IPS DF 6.9 (cell line): ENCODE results near the gene CD33.

ENCODE experiments used
- DNase-seq: peaks from one replicate; pipeline ENCODE4 v3.0.0-alpha.2; 2013; ENCODE audit warnings: low read depth, low spot score
- H3K27ac ChIP-seq: one replicate; pipeline ENCODE4 v1.5.1; 2013; ENCODE audit warnings: low read length, control low read depth
- H3K27me3 ChIP-seq: 2 replicates; pipeline ENCODE4 v1.6.1; 2013; ENCODE audit warnings: mild to moderate bottlenecking, low read length; ENCODE audit not compliant: control insufficient read depth, insufficient read depth
- H3K36me3 ChIP-seq: 2 replicates; pipeline ENCODE4 v1.6.1; 2013; ENCODE audit warnings: low read length; ENCODE audit not compliant: control insufficient read depth, insufficient read depth
- H3K4me1 ChIP-seq: 2 replicates; pipeline ENCODE4 v1.6.1; 2013; ENCODE audit warnings: low read length; ENCODE audit not compliant: control insufficient read depth, insufficient read depth
- H3K4me3 ChIP-seq: 2 replicates; pipeline ENCODE4 v1.5.1; 2013; ENCODE audit warnings: mild to moderate bottlenecking, low read length
- H3K9me3 ChIP-seq: 2 replicates; pipeline ENCODE4 v1.6.1; 2013; ENCODE audit warnings: low read length, inconsistent platforms; ENCODE audit not compliant: control insufficient read depth, insufficient read depth
- WGBS: extraction: QIAGEN DNeasy Blood & Tissue Kit; methylation state at CpG from one replicate; pipeline ENCODE4 v1.1.7; 2013; ENCODE audit warnings: mixed read lengths, missing lambda C conversion rate; ENCODE audit not compliant: insufficient read length, insufficient coverage; 5-methylcytosine and 5-hydroxymethylcytosine counted together

Gene CD33

GRCh38 chr19:51192689-51193088 lies 32.2 kb upstream of the CD33 start:
- whole genome bisulfite sequencing: no CpG with 5 or more reads among the region's 9 CpGs
- no peaks in the 10 kb centered on the region for H3K9me3 ChIP-seq
- H3K27me3 ChIP-seq: no peaks in the 10 kb centered on the region; the same call in 1 of the 2 replicates
- no peaks in the 10 kb centered on the region for H3K36me3 ChIP-seq
- no peak overlapping the region for H3K27ac ChIP-seq
- H3K4me1 ChIP-seq: no peaks in the 10 kb centered on the region
- no peak for DNase-seq
- no peak overlapping the region for H3K4me3 ChIP-seq

GRCh38 chr19:51194527-51195315 lies 30.2 kb upstream of the CD33 start:
- Histone ChIP-seq H3K4me1 (no peaks in the 10 kb centered on the region), H3K9me3 (no peaks in the 10 kb centered on the region), H3K27me3 (no peaks in the 10 kb centered on the region; the same call in 1 of the 2 replicates), H3K27ac (no peak overlapping the region), H3K4me3 (no peak overlapping the region), H3K36me3 (no peaks in the 10 kb centered on the region)
- WGBS: no CpG with 5 or more reads among the region's 21 CpGs
- no peak for DNase-seq

GRCh38 chr19:51195316-51195586 lies 29.6 kb upstream of the CD33 start:
- H3K27ac ChIP-seq: no peak overlapping the region
- H3K4me1 ChIP-seq: no peaks in the 10 kb centered on the region
- H3K36me3 ChIP-seq: no peaks in the 10 kb centered on the region
- no peaks in the 10 kb centered on the region; the same call in 1 of the 2 replicates for H3K27me3 ChIP-seq
- no CpG with 5 or more reads among the region's 9 CpGs for WGBS
- no peak overlapping the region for H3K4me3 ChIP-seq
- DNase-seq: no peak
- no peaks in the 10 kb centered on the region for H3K9me3 ChIP-seq

- no peaks in the 10 kb centered on the region for H3K36me3 ChIP-seq
- no peaks in the 10 kb centered on the region; the same call in 1 of the 2 replicates for H3K27me3 ChIP-seq
- no peak overlapping the region for H3K27ac ChIP-seq
- DNase-seq: no peak
- no peak overlapping the region for H3K4me3 ChIP-seq
- no peaks in the 10 kb centered on the region for H3K4me1 ChIP-seq
- no CpG with 5 or more reads among the region's 10 CpGs for WGBS
- no peaks in the 10 kb centered on the region for H3K9me3 ChIP-seq
Measured at GRCh38 chr19:51195616-51196015, 29.3 kb upstream of the CD33 start.

GRCh38 chr19:51196181-51196580 lies 28.7 kb upstream of the CD33 start:
- WGBS: no CpG with 5 or more reads among the region's 5 CpGs
- no peak overlapping the region for H3K4me3 ChIP-seq
- H3K27me3 ChIP-seq: no peaks in the 10 kb centered on the region; the same call in 1 of the 2 replicates

GRCh38 chr19:51198641-51199040 lies 26.2 kb upstream of the CD33 start:
- no peaks in the 10 kb centered on the region; the same call in 1 of the 2 replicates for H3K27me3 ChIP-seq

More at GRCh38 chr19:51196181-51196580, 28.7 kb upstream of the CD33 start:
- no peaks in the 10 kb centered on the region for H3K36me3 ChIP-seq
- H3K27ac ChIP-seq: no peak overlapping the region
- H3K9me3 ChIP-seq: no peaks in the 10 kb centered on the region
- no peak for DNase-seq
- no peaks in the 10 kb centered on the region for H3K4me1 ChIP-seq

DNA sequence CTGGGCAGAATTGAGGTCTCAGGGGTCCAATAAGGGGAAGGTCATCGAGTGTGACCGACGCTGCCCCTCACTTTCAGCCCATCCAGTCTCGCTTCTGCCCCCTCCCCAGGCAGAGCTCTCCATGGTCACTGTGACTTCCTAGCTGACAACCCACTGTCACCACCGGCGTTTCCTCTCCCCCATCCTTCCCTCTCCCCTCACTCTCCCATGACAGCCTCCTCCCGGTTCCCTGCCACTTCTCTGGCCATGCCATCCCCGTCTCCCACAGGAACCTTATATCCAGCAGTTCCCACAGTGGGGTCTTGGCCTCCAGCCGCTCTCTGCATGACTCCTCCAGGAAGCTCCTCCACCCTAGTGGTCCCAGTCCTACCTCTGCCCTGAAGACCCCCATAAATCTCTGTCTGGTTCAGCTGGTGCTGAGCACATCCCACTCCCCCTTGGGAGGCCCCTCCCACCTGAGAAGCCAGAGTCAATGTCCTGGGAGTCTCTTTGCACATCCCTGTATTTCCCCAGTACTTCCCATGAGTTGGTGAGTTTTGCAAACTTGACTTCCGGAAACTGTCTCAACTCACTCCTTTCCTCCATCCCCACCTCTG lies 24.7 kb upstream of the CD33 start:
- Histone ChIP-seq H3K27ac (no peak overlapping the region), H3K27me3 (no peaks in the 10 kb centered on the region; the same call in 1 of the 2 replicates), H3K9me3 (no peaks in the 10 kb centered on the region), H3K36me3 (no peaks in the 10 kb centered on the region), H3K4me1 (no peaks in the 10 kb centered on the region), H3K4me3 (no peak overlapping the region)
- no peak for DNase-seq
- WGBS: no CpG with 5 or more reads among the region's 10 CpGs

More at GRCh38 chr19:51198641-51199040, 26.2 kb upstream of the CD33 start:
- Histone ChIP-seq H3K9me3 (no peaks in the 10 kb centered on the region), H3K27ac (no peak overlapping the region), H3K4me3 (no peak overlapping the region), H3K4me1 (no peaks in the 10 kb centered on the region), H3K36me3 (no peaks in the 10 kb centered on the region)
- DNase-seq: no peak
- WGBS: no CpG with 5 or more reads among the region's 9 CpGs

GRCh38 chr19:51201712-51202111 lies 23.2 kb upstream of the CD33 start:
- DNase-seq: no peak
- no CpG with 5 or more reads among the region's 5 CpGs for WGBS
- Histone ChIP-seq H3K4me1 (no peaks in the 10 kb centered on the region), H3K27me3 (no peaks in the 10 kb centered on the region), H3K4me3 (no peak overlapping the region), H3K27ac (no peak overlapping the region), H3K9me3 (no peaks in the 10 kb centered on the region), H3K36me3 (no peaks in the 10 kb centered on the region)

GRCh38 chr19:51203916-51204315 lies 21.0 kb upstream of the CD33 start:
- no peaks in the 10 kb centered on the region for H3K9me3 ChIP-seq
- no peak overlapping the region for H3K4me3 ChIP-seq
- DNase-seq: no peak
- no CpG with 5 or more reads among the region's 3 CpGs for WGBS
- no peaks in the 10 kb centered on the region for H3K4me1 ChIP-seq
- no peaks in the 10 kb centered on the region for H3K27me3 ChIP-seq
- H3K27ac ChIP-seq: no peak overlapping the region
- no peaks in the 10 kb centered on the region for H3K36me3 ChIP-seq

DNA sequence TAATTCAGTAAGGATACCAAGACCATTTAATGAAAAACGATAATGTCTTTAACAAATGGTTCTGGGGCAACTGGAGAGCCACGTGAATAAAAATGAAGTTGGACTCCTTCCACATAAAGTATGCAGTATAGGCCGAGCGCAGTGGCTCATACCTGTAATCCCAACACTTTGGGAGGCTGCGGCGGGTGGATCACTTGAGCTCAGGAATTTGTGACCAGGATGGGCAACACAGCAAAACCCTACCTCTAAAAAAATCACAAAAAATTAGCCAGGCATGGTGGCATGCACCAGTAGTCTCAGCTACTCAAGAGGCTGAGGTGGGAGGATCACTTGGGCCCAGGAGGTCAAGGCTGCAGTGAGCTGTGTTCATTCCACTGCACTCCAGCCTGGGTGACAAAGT lies 20.6 kb upstream of the CD33 start:
- DNase-seq: no peak
- Histone ChIP-seq H3K27ac (no peak overlapping the region), H3K27me3 (no peaks in the 10 kb centered on the region), H3K36me3 (no peaks in the 10 kb centered on the region), H3K4me1 (no peaks in the 10 kb centered on the region), H3K4me3 (no peak overlapping the region), H3K9me3 (no peaks in the 10 kb centered on the region)
- no CpG with 5 or more reads among the region's 6 CpGs for WGBS

GRCh38 chr19:51207747-51208146 lies 17.1 kb upstream of the CD33 start:
- H3K27me3 ChIP-seq: no peaks in the 10 kb centered on the region
- no CpG with 5 or more reads among the region's 2 CpGs for WGBS
- no peak overlapping the region for H3K27ac ChIP-seq
- DNase-seq: no peak
- no peak overlapping the region for H3K4me3 ChIP-seq
- H3K9me3 ChIP-seq: no peaks in the 10 kb centered on the region
- H3K4me1 ChIP-seq: no peaks in the 10 kb centered on the region
- H3K36me3 ChIP-seq: no peaks in the 10 kb centered on the region
